Glutamatergic neuron (in vitro differentiated cells): ENCODE results near the gene RGCC. TPM values are rescaled to one million over a fixed set of nuclear protein-coding genes. Genes with fewer than 3 reads are reported as not detected.
"Not testable (repeated sequence)": the region's sequence is repeated elsewhere in the genome, so short reads cannot be mapped to it uniquely, and the experiment has no call there.

Experiments used
- DNase-seq: peaks from one replicate; pipeline ENCODE4 v3.0.0; 2022
- H3K27ac Mint-ChIP-seq: one replicate; pipeline ENCODE4 v1.8.0; 2020; ENCODE audit warnings: mild to moderate bottlenecking, mixed read lengths, inconsistent platforms; ENCODE audit not compliant: unreplicated experiment
- H3K27me3 Mint-ChIP-seq: one replicate; pipeline ENCODE4 v1.8.0; 2020; ENCODE audit warnings: mild to moderate bottlenecking, moderate library complexity, mixed read lengths, inconsistent platforms; ENCODE audit not compliant: unreplicated experiment
- H3K36me3 Mint-ChIP-seq: one replicate; pipeline ENCODE4 v1.8.0; 2020; ENCODE audit warnings: mild to moderate bottlenecking, mixed read lengths, inconsistent platforms; ENCODE audit not compliant: unreplicated experiment
- H3K4me1 Mint-ChIP-seq: one replicate; pipeline ENCODE4 v1.8.0; 2020; ENCODE audit warnings: mild to moderate bottlenecking, low read depth, mixed read lengths, inconsistent platforms; ENCODE audit not compliant: unreplicated experiment
- H3K4me3 Mint-ChIP-seq: one replicate; pipeline ENCODE4 v1.8.0; 2020; ENCODE audit warnings: mild to moderate bottlenecking, mixed read lengths, inconsistent platforms; ENCODE audit not compliant: unreplicated experiment
- H3K9me3 Mint-ChIP-seq: one replicate; pipeline ENCODE4 v1.8.0; 2020; ENCODE audit warnings: mild to moderate bottlenecking, moderate library complexity, mixed read lengths, inconsistent platforms; ENCODE audit not compliant: unreplicated experiment
- CTCF ChIP-seq: fragments of 200-600 bp; sonication (generic); IDR thresholded peaks from one replicate; pipeline ENCODE4 v1.5.0; 2021; ENCODE audit not compliant: partially characterized antibody, unreplicated experiment
- total RNA-seq: library from RNA; stranded (reverse); fragmentation: NEBNext Ultra II Directional; extraction: Animal tissue kit (Norgen Biotek cat#: 25700); gene quantifications from one replicate; pipeline ENCODE4 v1.2.1, GENCODE V29; 2021; ENCODE audit not compliant: unreplicated experiment

The RGCC gene
- total RNA-seq, 1 donor from 2014 or later, result not detected

DNA sequence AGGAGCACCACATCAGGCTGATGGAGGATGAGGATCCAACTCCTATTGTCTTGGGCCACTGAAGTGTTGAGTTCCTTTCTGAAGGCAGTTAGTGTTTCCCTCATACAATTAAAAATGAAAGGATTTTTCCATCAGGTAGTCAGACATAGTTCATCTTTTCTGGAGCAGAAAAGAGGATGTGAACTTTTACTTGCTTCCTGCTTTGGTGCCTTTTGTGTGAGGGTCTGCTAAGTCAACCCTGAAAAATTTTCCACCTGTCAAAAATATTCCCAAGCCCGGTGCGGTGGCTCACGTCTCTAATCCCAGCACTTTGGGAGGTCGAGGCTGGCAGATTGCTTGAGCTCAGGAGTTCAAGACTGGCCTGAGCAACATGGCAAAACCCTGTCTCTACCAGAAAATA, 43.9 kb downstream of the RGCC start:
- H3K36me3 Mint-ChIP-seq, result no peaks in the 10 kb centered on the region
- H3K27me3 Mint-ChIP-seq, result no peaks in the 10 kb centered on the region
- no peaks in the 10 kb centered on the region for H3K9me3 Mint-ChIP-seq
- no peak for TF ChIP-seq CTCF
- H3K4me1 Mint-ChIP-seq, result no peaks in the 10 kb centered on the region
- DNase-seq, result no peak
- H3K27ac Mint-ChIP-seq, result no peak overlapping the region
- no peak overlapping the region for H3K4me3 Mint-ChIP-seq

DNA sequence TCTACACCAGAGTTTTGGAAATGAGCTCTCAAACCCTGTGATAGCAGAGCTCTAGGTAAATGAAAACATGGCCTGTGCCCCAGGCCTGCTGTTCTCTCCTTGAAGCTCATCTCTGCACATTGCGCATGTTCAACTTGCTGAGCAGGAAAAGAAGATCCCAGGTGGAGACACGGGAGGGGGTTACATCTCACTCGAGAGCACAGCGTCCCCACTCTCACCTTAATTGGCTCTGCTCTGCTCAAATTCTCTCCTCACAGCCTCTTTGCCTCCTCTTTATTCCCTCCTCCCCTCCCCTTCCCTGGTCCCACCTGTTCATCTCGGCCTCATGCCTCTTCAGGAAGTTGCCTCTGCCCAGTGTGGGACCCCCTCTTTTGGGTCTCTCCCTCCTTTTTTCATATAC, 44.7 kb downstream of the RGCC start:
- H3K9me3 Mint-ChIP-seq, result no peaks in the 10 kb centered on the region
- H3K27me3 Mint-ChIP-seq, result no peaks in the 10 kb centered on the region
- TF ChIP-seq CTCF, result no peak
- no peak overlapping the region for H3K27ac Mint-ChIP-seq
- DNase-seq, result no peak
- H3K4me1 Mint-ChIP-seq, result no peaks in the 10 kb centered on the region
- H3K4me3 Mint-ChIP-seq, result no peak overlapping the region
- H3K36me3 Mint-ChIP-seq, result no peaks in the 10 kb centered on the region

GRCh38 chr13:41502673-41503072, 45.3 kb downstream of the RGCC start:
- Mint-ChIP-seq H3K27ac (no peak overlapping the region), H3K27me3 (no peaks in the 10 kb centered on the region), H3K36me3 (no peaks in the 10 kb centered on the region), H3K9me3 (no peaks in the 10 kb centered on the region), H3K4me1 (no peaks in the 10 kb centered on the region), H3K4me3 (no peak overlapping the region)
- TF ChIP-seq CTCF, result no peak
- DNase-seq, result no peak

DNA sequence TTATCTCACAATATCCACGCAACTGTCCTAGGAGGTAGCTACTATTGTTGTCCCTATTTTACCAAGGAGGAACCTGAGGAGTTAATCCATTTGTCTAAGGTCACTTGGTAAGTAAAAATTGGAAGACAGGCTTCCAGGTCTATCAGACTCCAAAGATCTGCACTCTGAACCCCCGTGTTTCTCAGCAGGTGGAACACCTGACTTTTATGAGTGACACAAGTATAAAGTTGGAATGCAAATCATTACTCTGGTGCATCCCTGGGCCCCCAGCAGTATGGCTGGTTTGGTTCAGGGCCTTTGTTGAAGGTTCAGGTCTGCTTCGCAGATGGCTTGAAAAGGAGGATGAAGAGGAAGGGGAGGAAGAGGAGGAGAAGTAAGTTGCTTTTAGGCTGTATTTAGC, 46.0 kb downstream of the RGCC start:
- DNase-seq, result no peak
- H3K4me1 Mint-ChIP-seq, result no peaks in the 10 kb centered on the region
- H3K9me3 Mint-ChIP-seq, result no peaks in the 10 kb centered on the region
- no peak for TF ChIP-seq CTCF
- peaks cover 2% of the 10 kb centered on the region for H3K27me3 Mint-ChIP-seq
- no peak overlapping the region for H3K27ac Mint-ChIP-seq
- H3K4me3 Mint-ChIP-seq, result no peak overlapping the region
- no peaks in the 10 kb centered on the region for H3K36me3 Mint-ChIP-seq

GRCh38 chr13:41504657-41505056, 47.3 kb downstream of the RGCC start:
- DNase-seq, H3K4me3 Mint-ChIP-seq, H3K36me3 Mint-ChIP-seq, H3K4me1 Mint-ChIP-seq, H3K27me3 Mint-ChIP-seq, H3K27ac Mint-ChIP-seq, H3K9me3 Mint-ChIP-seq: not testable (repeated sequence)
